Vagina (tissue), 2 donors: ENCODE results near the gene JMJD6. TPM values are rescaled to one million over a fixed set of nuclear protein-coding genes. Genes with fewer than 3 reads are reported as not detected.
"Not testable (repeated sequence)": the region's sequence is repeated elsewhere in the genome, so short reads cannot be mapped to it uniquely, and the experiment has no call there.

Experiments
- DNase-seq, 2 donors: peaks; one replicate each; pipeline ENCODE4 v3.0.0-alpha.2; 2017; ENCODE audit errors: extremely low spot score in 2 of 2
- H3K27ac ChIP-seq: fragments of 200-600 bp; sonication (generic); one replicate; pipeline ENCODE4 v1.5.1; 2019
- H3K27me3 ChIP-seq: fragments of 200-600 bp; sonication (generic); one replicate; pipeline ENCODE4 v1.5.1; 2019
- H3K36me3 ChIP-seq, 2 donors: fragments of 200-600 bp; sonication (generic); one replicate each; pipeline ENCODE4 v1.5.1; 2017 to 2019
- H3K4me1 ChIP-seq: fragments of 200-600 bp; sonication (generic); one replicate; pipeline ENCODE4 v1.5.1; 2019
- H3K4me3 ChIP-seq, 2 donors: fragments of 200-600 bp; sonication (generic); 1 replicate in 1 of 2; 2 replicates in 1 of 2; pipeline ENCODE4 v1.5.1; 2016 to 2019
- H3K9me3 ChIP-seq: fragments of 200-600 bp; sonication (generic); one replicate; pipeline ENCODE4 v1.5.1; 2019
- POLR2A ChIP-seq, 2 donors: fragments of 450-650 bp; IDR thresholded peaks; one replicate each; pipeline ENCODE4 v1.6.1; 2017; ENCODE audit warnings: antibody characterized with exemption in 2 of 2, mild to moderate bottlenecking in 2 of 2, moderate library complexity in 2 of 2
- POLR2AphosphoS5 ChIP-seq, 2 donors: sonication (generic); formaldehyde crosslinking; IDR thresholded peaks; one replicate each; pipeline ENCODE4 v1.9.0; 2017; ENCODE audit warnings: antibody characterized with exemption in 2 of 2, mild to moderate bottlenecking in 2 of 2, low read depth in 1 of 2; ENCODE audit not compliant: insufficient read depth in 1 of 2
- intact Hi-C: fragments of 100-400 bp; cut with DNase I; formaldehyde crosslinking; loops from one replicate; pipeline ENCODE4 v1.15.1; 2023
- total RNA-seq: library from RNA; depleted of rRNA; stranded (reverse); fragments of >200 nt; gene quantifications from one replicate; pipeline ENCODE4 v1.2.3, GENCODE V29; 2016
- TF ChIP-seq, protein P1 (sequence below), 3 experiments: fragments of 450-650 bp in 2 of 3; fragments of 200-600 bp in 1 of 3; sonication (generic) in 1 of 3; IDR thresholded peaks; one replicate each; pipeline ENCODE4 v1.5.1; 2017 to 2019; ENCODE audit warnings: antibody characterized with exemption in 3 of 3, mild to moderate bottlenecking in 2 of 3, moderate library complexity in 2 of 3

JMJD6 gene
- total RNA-seq, 1 donor from 2014 or later, result 28.0 TPM

- TF ChIP-seq, protein P1, sequence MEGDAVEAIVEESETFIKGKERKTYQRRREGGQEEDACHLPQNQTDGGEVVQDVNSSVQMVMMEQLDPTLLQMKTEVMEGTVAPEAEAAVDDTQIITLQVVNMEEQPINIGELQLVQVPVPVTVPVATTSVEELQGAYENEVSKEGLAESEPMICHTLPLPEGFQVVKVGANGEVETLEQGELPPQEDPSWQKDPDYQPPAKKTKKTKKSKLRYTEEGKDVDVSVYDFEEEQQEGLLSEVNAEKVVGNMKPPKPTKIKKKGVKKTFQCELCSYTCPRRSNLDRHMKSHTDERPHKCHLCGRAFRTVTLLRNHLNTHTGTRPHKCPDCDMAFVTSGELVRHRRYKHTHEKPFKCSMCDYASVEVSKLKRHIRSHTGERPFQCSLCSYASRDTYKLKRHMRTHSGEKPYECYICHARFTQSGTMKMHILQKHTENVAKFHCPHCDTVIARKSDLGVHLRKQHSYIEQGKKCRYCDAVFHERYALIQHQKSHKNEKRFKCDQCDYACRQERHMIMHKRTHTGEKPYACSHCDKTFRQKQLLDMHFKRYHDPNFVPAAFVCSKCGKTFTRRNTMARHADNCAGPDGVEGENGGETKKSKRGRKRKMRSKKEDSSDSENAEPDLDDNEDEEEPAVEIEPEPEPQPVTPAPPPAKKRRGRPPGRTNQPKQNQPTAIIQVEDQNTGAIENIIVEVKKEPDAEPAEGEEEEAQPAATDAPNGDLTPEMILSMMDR (IDR thresholded peaks at IDR 0.05), result no peak
- TF ChIP-seq POLR2AphosphoS5 (IDR thresholded peaks at IDR 0.05; ENCODE audit: insufficient read depth in 1 of 2, low read depth in 1 of 2), result no peak
- no peak for TF ChIP-seq POLR2A (IDR thresholded peaks at IDR 0.05)
- intact Hi-C loops, result no loop called here
Observed at GRCh38 chr17:76701471-76701967, 24.9 kb downstream of the JMJD6 start.

GRCh38 chr17:76700617-76701470 lies 25.6 kb downstream of the JMJD6 start:
- Histone ChIP-seq H3K36me3 (no peaks in the 10 kb centered on the region), H3K9me3 (no peaks in the 10 kb centered on the region), H3K27ac (peak overlapping the region; percentile 68), H3K4me1 (peaks cover 75% of the 10 kb centered on the region), H3K4me3 (peak overlapping the region; percentile 23 to 35), H3K27me3 (no peaks in the 10 kb centered on the region)
- DNase-seq, result no peak
- intact Hi-C loops, result no loop called here
- TF ChIP-seq POLR2A (IDR thresholded peaks at IDR 0.05) (no peak), POLR2AphosphoS5 (IDR thresholded peaks at IDR 0.05; ENCODE audit: insufficient read depth in 1 of 2, low read depth in 1 of 2) (peak; percentile 31 to 80)

More at GRCh38 chr17:76701471-76701967, 24.9 kb downstream of the JMJD6 start:
- no peaks in the 10 kb centered on the region for H3K36me3 ChIP-seq
- no peak for DNase-seq
- H3K27ac ChIP-seq, result peak overlapping the region; percentile 68
- H3K4me3 ChIP-seq, result peak overlapping the region in 1 of 2 donors; percentile 35
- H3K27me3 ChIP-seq, result no peaks in the 10 kb centered on the region
- H3K9me3 ChIP-seq, result no peaks in the 10 kb centered on the region
- H3K4me1 ChIP-seq, result peaks cover 69% of the 10 kb centered on the region

GRCh38 chr17:76700270-76700616 lies 26.2 kb downstream of the JMJD6 start:
- H3K36me3 ChIP-seq, result no peaks in the 10 kb centered on the region
- no peak for TF ChIP-seq POLR2AphosphoS5 (IDR thresholded peaks at IDR 0.05; ENCODE audit: insufficient read depth in 1 of 2, low read depth in 1 of 2)
- TF ChIP-seq, protein P1 (IDR thresholded peaks at IDR 0.05), result no peak
- no peak for TF ChIP-seq POLR2A (IDR thresholded peaks at IDR 0.05)
- H3K27ac ChIP-seq, result peak overlapping the region; percentile 68
- intact Hi-C loops, result no loop called here
- no peaks in the 10 kb centered on the region for H3K9me3 ChIP-seq
- H3K4me1 ChIP-seq, result peaks cover 81% of the 10 kb centered on the region
- H3K4me3 ChIP-seq, result peak overlapping the region; percentile 23 to 35
- DNase-seq, result no peak
- no peaks in the 10 kb centered on the region for H3K27me3 ChIP-seq

- H3K36me3 ChIP-seq, H3K4me3 ChIP-seq, intact Hi-C loops, DNase-seq, H3K9me3 ChIP-seq, H3K27me3 ChIP-seq: not testable (repeated sequence)
- Histone ChIP-seq H3K27ac (peak overlapping the region; percentile 53), H3K4me1 (peaks cover 93% of the 10 kb centered on the region)
Observed at GRCh38 chr17:76698466-76698977, 27.9 kb downstream of the JMJD6 start.

DNA sequence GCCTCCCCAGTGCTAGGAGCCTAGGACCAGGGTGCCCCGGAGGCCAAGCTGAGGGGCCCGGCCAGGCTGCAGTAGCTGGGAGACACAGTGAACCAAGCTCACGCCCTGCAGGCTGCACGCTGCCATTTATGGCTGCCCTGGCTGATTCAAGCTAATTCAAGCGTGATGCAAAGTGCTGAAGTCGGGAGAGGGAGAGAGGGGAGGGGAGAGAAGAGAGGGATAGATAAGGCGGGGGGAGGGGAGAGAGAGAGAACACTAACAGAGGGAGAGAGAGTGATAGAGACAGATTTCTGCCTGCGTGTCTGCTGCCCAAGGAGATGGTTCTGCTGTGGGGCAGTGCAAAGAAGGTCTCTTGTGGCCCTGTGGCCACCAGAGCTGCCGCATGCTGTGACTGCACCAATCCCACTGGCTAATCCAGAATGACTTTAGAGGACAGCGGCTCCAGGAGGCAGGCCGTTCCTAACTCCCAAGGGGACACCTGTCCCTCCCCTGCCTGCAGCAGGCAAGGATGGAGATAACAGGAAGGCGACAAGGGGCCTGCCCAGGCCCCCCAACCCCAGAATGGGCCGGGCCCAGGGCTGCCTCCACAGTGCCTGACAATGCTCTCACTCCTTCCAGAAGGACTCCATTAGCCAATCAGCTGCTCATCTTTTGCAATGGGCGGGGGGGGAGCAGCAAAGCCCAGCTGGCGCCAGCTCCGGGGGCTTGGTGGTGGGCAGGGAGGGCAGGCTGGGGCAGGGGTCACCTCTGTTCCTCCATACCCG lies 28.5 kb downstream of the JMJD6 start:
- Histone ChIP-seq H3K4me3 (peak overlapping the region in 1 of 2 donors; percentile 13), H3K9me3 (no peaks in the 10 kb centered on the region), H3K36me3 (no peaks in the 10 kb centered on the region), H3K4me1 (peaks cover 92% of the 10 kb centered on the region), H3K27me3 (no peaks in the 10 kb centered on the region), H3K27ac (peak overlapping the region; percentile 53)
- TF ChIP-seq POLR2AphosphoS5 (IDR thresholded peaks at IDR 0.05; ENCODE audit: insufficient read depth in 1 of 2, low read depth in 1 of 2), result no peak
- TF ChIP-seq, protein P1 (IDR thresholded peaks at IDR 0.05), result no peak
- TF ChIP-seq POLR2A (IDR thresholded peaks at IDR 0.05), result no peak
- DNase-seq, result no peak
- intact Hi-C loops, result no loop called here
